DMS153 treated with DMSO at 0.1 percent for 48 hours (cell line): ENCODE data around the gene LARGE1.
"Not testable (repeated sequence)": the region's sequence is repeated elsewhere in the genome, so short reads cannot be mapped to it uniquely, and the experiment has no call there.

Experiments
- DNase-seq: peaks from one replicate; lab custom pipeline; 2025; ENCODE audit not compliant: unreplicated experiment; lab: John Stamatoyannopoulos, UW

The LARGE1 gene

GRCh38 chr22:33858653-33859052, 61.6 kb downstream of the LARGE1 start:
- DNase-seq: not testable (repeated sequence)

GRCh38 chr22:33857767-33858166, 62.5 kb downstream of the LARGE1 start:
- not testable (repeated sequence) for DNase-seq

- no peak for DNase-seq
Observed at GRCh38 chr22:33854724-33855123, 65.6 kb downstream of the LARGE1 start.

GRCh38 chr22:33853200-33854097, 66.8 kb downstream of the LARGE1 start:
- peak; percentile 33 for DNase-seq

GRCh38 chr22:33851821-33852384, 68.4 kb downstream of the LARGE1 start:
- no peak for DNase-seq

GRCh38 chr22:33851240-33851639, 69.0 kb downstream of the LARGE1 start:
- no peak for DNase-seq

- no peak for DNase-seq
Observed at GRCh38 chr22:33850724-33851123, 69.6 kb downstream of the LARGE1 start.

- DNase-seq: no peak
Observed at GRCh38 chr22:33850193-33850592, 70.1 kb downstream of the LARGE1 start.

- no peak for DNase-seq
Observed at GRCh38 chr22:33848251-33848650, 72.0 kb downstream of the LARGE1 start.

GRCh38 chr22:33844273-33844672, 76.0 kb downstream of the LARGE1 start:
- DNase-seq: no peak

- DNase-seq: peak; percentile 50
Observed at GRCh38 chr22:33842421-33843094, 77.7 kb downstream of the LARGE1 start.

- no peak for DNase-seq
Observed at GRCh38 chr22:33842006-33842354, 78.3 kb downstream of the LARGE1 start.

- no peak for DNase-seq
Observed at GRCh38 chr22:33841281-33842005, 78.8 kb downstream of the LARGE1 start.

- DNase-seq: no peak
Observed at GRCh38 chr22:33838644-33839043, 81.6 kb downstream of the LARGE1 start.

GRCh38 chr22:33837826-33838225, 82.5 kb downstream of the LARGE1 start:
- DNase-seq: no peak

GRCh38 chr22:33835265-33835664, 85.0 kb downstream of the LARGE1 start:
- DNase-seq: no peak

GRCh38 chr22:33832558-33833151, 87.6 kb downstream of the LARGE1 start:
- DNase-seq: no peak

- DNase-seq: no peak
Observed at GRCh38 chr22:33831651-33832050, 88.6 kb downstream of the LARGE1 start.

GRCh38 chr22:33831207-33831606, 89.1 kb downstream of the LARGE1 start:
- no peak for DNase-seq

- DNase-seq: no peak
Observed at GRCh38 chr22:33829546-33830280, 90.6 kb downstream of the LARGE1 start.
